SK-N-SH treated with all-trans-retinoic acid at 6 μM for 48 hours (cell line): ENCODE measurements around the gene PSMD14.

Experiments used
- ATAC-seq: fragments of 200-7000 bp; cut with Tn5 transposase; 3 replicates; pipeline ENCODE4 v1.9.1; 2020; ENCODE audit warnings: mild to moderate bottlenecking, moderate library complexity
- ARNTL ChIP-seq: fragments of 450-650 bp; formaldehyde crosslinking; IDR thresholded peaks from 2 replicates; pipeline ENCODE4 v1.5.0; 2020; ENCODE audit warnings: low read depth, mild to moderate bottlenecking, moderate library complexity, borderline replicate concordance
- BACH2 ChIP-seq: fragments of 250-450 bp; sonication (Bioruptor Pico); IDR thresholded peaks from 2 replicates; pipeline ENCODE4 v1.9.0; 2021; ENCODE audit warnings: mild to moderate bottlenecking, borderline replicate concordance
- CREB5 ChIP-seq: fragments of 250-450 bp; sonication (Bioruptor Pico); IDR thresholded peaks from 2 replicates; pipeline ENCODE4 v1.5.1; 2020; ENCODE audit warnings: low read depth, mild to moderate bottlenecking, moderate library complexity
- CSDC2 ChIP-seq: fragments of 250-450 bp; sonication (Bioruptor Pico); IDR thresholded peaks from 2 replicates; pipeline ENCODE4 v1.5.0; 2020; ENCODE audit warnings: mild to moderate bottlenecking, moderate library complexity
- CSRNP3 ChIP-seq: fragments of 250-450 bp; sonication (Bioruptor Pico); IDR thresholded peaks from 2 replicates; pipeline ENCODE4 v1.5.1; 2021; ENCODE audit warnings: mild to moderate bottlenecking, moderate library complexity
- ESRRG ChIP-seq: fragments of 250-450 bp; sonication (Bioruptor Pico); IDR thresholded peaks from 2 replicates; pipeline ENCODE4 v1.6.1; 2021; ENCODE audit warnings: mild to moderate bottlenecking
- GLIS3 ChIP-seq: fragments of 250-450 bp; sonication (Bioruptor Pico); IDR thresholded peaks from 2 replicates; pipeline ENCODE4 v1.5.0; 2020; ENCODE audit warnings: mild to moderate bottlenecking, moderate library complexity
- ISL1 ChIP-seq: fragments of 250-450 bp; sonication (Bioruptor Pico); IDR thresholded peaks from 2 replicates; pipeline ENCODE4 v2.1.2; 2022; ENCODE audit warnings: mild to moderate bottlenecking, moderate library complexity
- OSR1 ChIP-seq: fragments of 250-450 bp; sonication (Bioruptor Pico); IDR thresholded peaks from 2 replicates; pipeline ENCODE4 v1.8.0; 2022; ENCODE audit warnings: moderate library complexity, mild to moderate bottlenecking, inconsistent platforms
- POU6F1 ChIP-seq: fragments of 250-450 bp; sonication (Bioruptor Pico); IDR thresholded peaks from 2 replicates; pipeline ENCODE4 v1.8.0; 2021; ENCODE audit warnings: low read depth, mild to moderate bottlenecking, moderate library complexity, borderline replicate concordance
- PPARA ChIP-seq: fragments of 250-450 bp; sonication (Bioruptor Pico); IDR thresholded peaks from 2 replicates; pipeline ENCODE4 v1.5.0; 2020; ENCODE audit warnings: mild to moderate bottlenecking, borderline replicate concordance
- RARB ChIP-seq: fragments of 250-450 bp; sonication (Bioruptor Pico); IDR thresholded peaks from 2 replicates; pipeline ENCODE4 v1.8.0; 2021; ENCODE audit warnings: mild to moderate bottlenecking, moderate library complexity
- SNAI2 ChIP-seq: fragments of 250-450 bp; sonication (Bioruptor Pico); IDR thresholded peaks from 2 replicates; pipeline ENCODE4 v1.5.0; 2020; ENCODE audit warnings: mild to moderate bottlenecking, moderate library complexity
- TCF4 ChIP-seq: fragments of 250-450 bp; sonication (Bioruptor Pico); IDR thresholded peaks from 2 replicates; pipeline ENCODE4 v1.8.0; 2021; ENCODE audit warnings: mild to moderate bottlenecking, moderate library complexity, borderline replicate concordance
- TOX ChIP-seq: fragments of 250-450 bp; sonication (Bioruptor Pico); IDR thresholded peaks from 2 replicates; pipeline ENCODE4 v1.8.0; 2021; ENCODE audit warnings: mild to moderate bottlenecking, moderate library complexity, borderline replicate concordance
- ZC3H10 ChIP-seq: fragments of 250-450 bp; sonication (Bioruptor Pico); IDR thresholded peaks from 2 replicates; pipeline ENCODE4 v1.5.1; 2021; ENCODE audit warnings: mild to moderate bottlenecking, moderate library complexity
- ZFP3 ChIP-seq: fragments of 250-450 bp; sonication (Bioruptor Pico); IDR thresholded peaks from 2 replicates; pipeline ENCODE4 v1.5.0; 2020; ENCODE audit warnings: mild to moderate bottlenecking, moderate library complexity
- ZFP30 ChIP-seq: fragments of 450-650 bp; formaldehyde crosslinking; IDR thresholded peaks from 2 replicates; pipeline ENCODE4 v1.5.0; 2022; ENCODE audit warnings: mild to moderate bottlenecking, moderate library complexity
- ZNF70 ChIP-seq: fragments of 450-650 bp; formaldehyde crosslinking; IDR thresholded peaks from 2 replicates; pipeline ENCODE4 v1.5.0; 2020; ENCODE audit warnings: mild to moderate bottlenecking, moderate library complexity
- ZNF8 ChIP-seq: fragments of 450-650 bp; formaldehyde crosslinking; IDR thresholded peaks from 2 replicates; pipeline ENCODE4 v1.5.0; 2020; ENCODE audit warnings: mild to moderate bottlenecking, moderate library complexity
- TF ChIP-seq, protein P1 (sequence below): fragments of 250-450 bp; sonication (Bioruptor Pico); IDR thresholded peaks from 2 replicates; pipeline ENCODE4 v1.5.0; 2020; ENCODE audit warnings: mild to moderate bottlenecking, moderate library complexity

Gene PSMD14

GRCh38 chr2:161371869-161372268 lies 63.6 kb downstream of the PSMD14 start:
- TF ChIP-seq ARNTL (CRISPR knock-in tag) = no peak
- TF ChIP-seq, protein P1, sequence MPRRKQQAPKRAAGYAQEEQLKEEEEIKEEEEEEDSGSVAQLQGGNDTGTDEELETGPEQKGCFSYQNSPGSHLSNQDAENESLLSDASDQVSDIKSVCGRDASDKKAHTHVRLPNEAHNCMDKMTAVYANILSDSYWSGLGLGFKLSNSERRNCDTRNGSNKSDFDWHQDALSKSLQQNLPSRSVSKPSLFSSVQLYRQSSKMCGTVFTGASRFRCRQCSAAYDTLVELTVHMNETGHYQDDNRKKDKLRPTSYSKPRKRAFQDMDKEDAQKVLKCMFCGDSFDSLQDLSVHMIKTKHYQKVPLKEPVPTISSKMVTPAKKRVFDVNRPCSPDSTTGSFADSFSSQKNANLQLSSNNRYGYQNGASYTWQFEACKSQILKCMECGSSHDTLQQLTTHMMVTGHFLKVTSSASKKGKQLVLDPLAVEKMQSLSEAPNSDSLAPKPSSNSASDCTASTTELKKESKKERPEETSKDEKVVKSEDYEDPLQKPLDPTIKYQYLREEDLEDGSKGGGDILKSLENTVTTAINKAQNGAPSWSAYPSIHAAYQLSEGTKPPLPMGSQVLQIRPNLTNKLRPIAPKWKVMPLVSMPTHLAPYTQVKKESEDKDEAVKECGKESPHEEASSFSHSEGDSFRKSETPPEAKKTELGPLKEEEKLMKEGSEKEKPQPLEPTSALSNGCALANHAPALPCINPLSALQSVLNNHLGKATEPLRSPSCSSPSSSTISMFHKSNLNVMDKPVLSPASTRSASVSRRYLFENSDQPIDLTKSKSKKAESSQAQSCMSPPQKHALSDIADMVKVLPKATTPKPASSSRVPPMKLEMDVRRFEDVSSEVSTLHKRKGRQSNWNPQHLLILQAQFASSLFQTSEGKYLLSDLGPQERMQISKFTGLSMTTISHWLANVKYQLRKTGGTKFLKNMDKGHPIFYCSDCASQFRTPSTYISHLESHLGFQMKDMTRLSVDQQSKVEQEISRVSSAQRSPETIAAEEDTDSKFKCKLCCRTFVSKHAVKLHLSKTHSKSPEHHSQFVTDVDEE (CRISPR knock-in tag) = no peak
- TF ChIP-seq TOX (CRISPR knock-in tag) = no peak
- TF ChIP-seq TCF4 (CRISPR knock-in tag) = no peak
- no peak for TF ChIP-seq POU6F1 (CRISPR knock-in tag)
- no peak for TF ChIP-seq ZNF8
- no peak for TF ChIP-seq RARB (CRISPR knock-in tag)
- TF ChIP-seq OSR1 (CRISPR knock-in tag) = no peak
- no peak for TF ChIP-seq GLIS3 (CRISPR knock-in tag)
- TF ChIP-seq, all 23 proteins: peak for 0
- ATAC-seq = no peak

- ATAC-seq = peak; percentile 63
- TF ChIP-seq ISL1 (CRISPR knock-in tag) (peak; percentile 79), ZFP30 (CRISPR knock-in tag) (no peak), ZNF8 (0 out of 2 replicates have a peak, but pooled peaks have one; percentile 9), CREB5 (peak; percentile 70; the same call in 1 of the 2 replicates)
Observed at GRCh38 chr2:161373942-161374341, 65.7 kb downstream of the PSMD14 start.

DNA sequence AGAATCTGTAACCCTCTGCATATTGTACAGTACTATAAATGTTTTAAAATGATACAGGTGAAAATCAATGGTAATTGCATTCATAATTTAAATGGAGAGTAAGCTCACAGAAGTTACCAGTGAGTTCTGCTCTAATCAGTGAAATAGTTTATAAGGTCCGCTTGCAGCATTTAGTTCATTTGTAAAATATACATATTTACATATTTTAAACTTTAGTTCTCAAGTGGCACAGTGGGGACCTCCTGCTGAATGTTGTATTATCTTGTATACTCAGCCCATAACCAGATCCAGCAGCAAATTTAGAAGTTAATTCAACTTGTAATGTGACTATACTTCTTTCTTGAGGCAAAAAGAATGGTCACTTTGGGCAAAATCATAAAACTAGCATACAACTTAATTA lies 66.2 kb downstream of the PSMD14 start:
- ATAC-seq = no peak

DNA sequence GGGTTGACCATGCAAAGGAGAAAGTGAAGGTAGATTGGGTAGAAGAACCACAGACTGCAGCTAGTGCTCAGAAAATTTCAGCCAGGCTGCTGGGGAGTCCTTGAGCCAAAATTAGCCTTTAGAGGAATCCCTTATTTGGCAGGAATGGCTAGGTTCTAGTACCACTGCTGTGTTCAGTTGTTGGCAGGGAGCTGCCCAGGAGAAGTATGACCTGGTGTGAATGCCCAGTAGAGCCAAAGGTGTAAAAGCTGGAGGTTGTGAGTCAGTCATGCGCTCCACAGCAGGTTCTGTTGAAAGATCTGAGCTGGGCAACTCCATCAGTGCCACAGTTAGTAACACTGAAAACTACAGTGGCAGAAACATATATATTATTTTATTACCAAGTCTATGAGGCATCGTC lies 71.5 kb downstream of the PSMD14 start:
- no peak for ATAC-seq
- TF ChIP-seq PPARA (CRISPR knock-in tag) (no peak), GLIS3 (CRISPR knock-in tag) (no peak), CSDC2 (CRISPR knock-in tag) (no peak), BACH2 (no peak), SNAI2 (CRISPR knock-in tag) (no peak), CREB5 (no peak), TCF4 (CRISPR knock-in tag) (no peak), ESRRG (CRISPR knock-in tag) (no peak), ZFP30 (CRISPR knock-in tag) (no peak), CSRNP3 (CRISPR knock-in tag) (no peak), ARNTL (CRISPR knock-in tag) (no peak), TOX (CRISPR knock-in tag) (no peak)
- TF ChIP-seq, protein P1 (CRISPR knock-in tag) = no peak

More for the DNA sequence above, 66.2 kb downstream of the PSMD14 start:
- TF ChIP-seq ZNF70 (CRISPR knock-in tag) = no peak
- TF ChIP-seq BACH2 = no peak
- no peak for TF ChIP-seq ARNTL (CRISPR knock-in tag)
- TF ChIP-seq ZNF8 = no peak
- no peak for TF ChIP-seq SNAI2 (CRISPR knock-in tag)
- no peak for TF ChIP-seq OSR1 (CRISPR knock-in tag)
- no peak for TF ChIP-seq CREB5
- no peak for TF ChIP-seq ZC3H10 (CRISPR knock-in tag)
- no peak for TF ChIP-seq ZFP3 (CRISPR knock-in tag)
